Activated CD4-positive, alpha-beta T cell treated with anti-CD3 and anti-CD28 coated beads for 36 hours (primary cell): ENCODE measurements around the gene PRKAR1B. TPM values are rescaled to one million over a fixed set of nuclear protein-coding genes. Genes with fewer than 3 reads are reported as not detected.
A peak's percentile ranks its signal among the peaks of the same experiment; 100 is the strongest.

Source experiments
- ATAC-seq: fragments of 200-7000 bp; cut with Tn5 transposase; one replicate; pipeline ENCODE4 v1.10.0; 2021; ENCODE audit warnings: mild to moderate bottlenecking, moderate library complexity
- CTCF ChIA-PET: fragments of 350-600 bp; sonication (Branson Sonifier 250); formaldehyde crosslinking; loops from one replicate; lab custom pipeline; 2021; ENCODE audit warnings: antibody characterized with exemption; lab: Charles Lee
- POLR2A ChIA-PET: fragments of 350-600 bp; sonication (Branson Sonifier 250); formaldehyde crosslinking; loops from one replicate; lab custom pipeline; 2021; ENCODE audit warnings: antibody characterized with exemption, inconsistent platforms; lab: Charles Lee
- DNase-seq: peaks from one replicate; pipeline ENCODE4 v3.0.0-alpha.2; 2020
- H3K27ac Mint-ChIP-seq: one replicate; pipeline ENCODE4 v1.8.0; 2021; ENCODE audit warnings: mixed read lengths
- H3K27me3 Mint-ChIP-seq: one replicate; pipeline ENCODE4 v1.8.0; 2021; ENCODE audit warnings: mixed read lengths
- H3K36me3 Mint-ChIP-seq: one replicate; pipeline ENCODE4 v1.8.0; 2021; ENCODE audit warnings: low read depth, mixed read lengths
- H3K4me1 Mint-ChIP-seq: one replicate; pipeline ENCODE4 v1.8.0; 2021; ENCODE audit warnings: mixed read lengths
- H3K4me3 Mint-ChIP-seq: one replicate; pipeline ENCODE4 v1.8.0; 2021; ENCODE audit warnings: mild to moderate bottlenecking, moderate library complexity, mixed read lengths
- H3K9me3 Mint-ChIP-seq: one replicate; pipeline ENCODE4 v1.8.0; 2021; ENCODE audit warnings: low read depth, mixed read lengths
- intact Hi-C, 2 experiments: fragments of 100-400 bp; cut with DNase I in 1 of 2; cut with micrococcal nuclease in 1 of 2; formaldehyde crosslinking; loops; one replicate each; pipeline versions ENCODE4 v1.14.2 to v1.15.1; 2022 to 2024; cut with DNase I, micrococcal nuclease
- total RNA-seq, 2 experiments: library from RNA; stranded (reverse); gene quantifications; one replicate each; pipeline ENCODE4 v1.2.3, GENCODE V29; 2021

PRKAR1B gene
- total RNA-seq, 2 experiments from 2014 or later: 37.0 to 41.0 TPM

DNA sequence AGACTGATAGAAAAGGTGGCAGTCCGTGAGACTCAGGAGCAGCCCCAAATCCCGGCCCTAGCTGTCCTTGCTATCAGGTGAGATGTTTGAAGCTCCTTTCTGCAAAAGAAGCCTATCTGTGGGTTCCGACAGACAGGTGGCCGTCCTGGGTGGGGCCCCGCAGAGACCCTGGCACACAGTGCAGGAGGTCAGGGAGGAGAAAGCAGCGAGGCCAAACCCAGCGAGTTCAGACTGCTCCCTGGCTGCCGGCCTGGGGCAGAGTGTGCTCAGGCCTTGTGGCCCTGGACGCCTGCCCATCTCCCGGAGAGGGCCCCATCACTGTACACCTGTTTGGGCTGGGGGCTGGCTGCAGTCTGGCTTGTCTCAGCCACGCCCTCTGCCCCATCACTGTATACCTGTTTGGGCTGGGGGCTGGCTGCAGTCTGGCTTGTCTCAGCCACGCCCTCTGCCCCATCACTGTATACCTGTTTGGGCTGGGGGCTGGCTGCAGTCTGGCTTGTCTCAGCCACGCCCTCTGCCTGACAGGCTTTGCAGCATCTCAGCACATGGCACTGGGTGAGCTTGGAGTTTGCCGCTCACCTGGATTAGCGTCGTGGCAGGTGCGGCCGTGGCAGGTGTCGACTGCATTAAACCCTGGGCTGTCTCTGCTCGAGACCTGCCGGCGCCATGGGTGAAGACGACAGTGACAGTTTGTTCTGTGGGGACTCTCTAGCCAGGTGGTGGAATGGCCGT, 11.8 kb upstream of the PRKAR1B start:
- H3K27me3 Mint-ChIP-seq: no peaks in the 10 kb centered on the region
- ChIA-PET CTCF (interaction anchor here (0.6 kb wide), 1 partner anchor 11 kb away, joined by 3 read pairs; no protein-coding TSS in a partner anchor), POLR2A (no interaction called here)
- peaks cover 30% of the 10 kb centered on the region for H3K36me3 Mint-ChIP-seq
- no peak overlapping the region for H3K27ac Mint-ChIP-seq
- intact Hi-C loops: no loop called here
- DNase-seq (no peak), ATAC-seq (no peak)
- no peaks in the 10 kb centered on the region for H3K9me3 Mint-ChIP-seq
- no peak overlapping the region for H3K4me3 Mint-ChIP-seq
- no peaks in the 10 kb centered on the region for H3K4me1 Mint-ChIP-seq

GRCh38 chr7:738241-738640, 11.2 kb upstream of the PRKAR1B start:
- no peak for ATAC-seq
- H3K4me3 Mint-ChIP-seq: no peak overlapping the region
- POLR2A ChIA-PET: no interaction called here
- CTCF ChIA-PET: interaction anchor here (0.6 kb wide), 1 partner anchor 11 kb away, joined by 3 read pairs; no protein-coding TSS in a partner anchor
- no peaks in the 10 kb centered on the region for H3K27me3 Mint-ChIP-seq
- no peak for DNase-seq
- peaks cover 1% of the 10 kb centered on the region for H3K9me3 Mint-ChIP-seq
- H3K4me1 Mint-ChIP-seq: no peaks in the 10 kb centered on the region
- H3K27ac Mint-ChIP-seq: no peak overlapping the region
- H3K36me3 Mint-ChIP-seq: peaks cover 29% of the 10 kb centered on the region
- intact Hi-C loops: no loop called here

- no peak for ATAC-seq
- Mint-ChIP-seq H3K4me3 (no peak overlapping the region), H3K36me3 (peaks cover 28% of the 10 kb centered on the region), H3K27ac (no peak overlapping the region), H3K9me3 (peaks cover 3% of the 10 kb centered on the region), H3K4me1 (no peaks in the 10 kb centered on the region), H3K27me3 (no peaks in the 10 kb centered on the region)
- POLR2A ChIA-PET: no interaction called here
- intact Hi-C loops: no loop called here
- CTCF ChIA-PET: no interaction called here
- no peak for DNase-seq
Observed at GRCh38 chr7:734808-735207, 7.7 kb upstream of the PRKAR1B start.

- Mint-ChIP-seq H3K4me3 (no peak overlapping the region), H3K9me3 (peaks cover 3% of the 10 kb centered on the region), H3K27ac (no peak overlapping the region), H3K4me1 (peaks cover under 1% of the 10 kb centered on the region), H3K36me3 (peaks cover 28% of the 10 kb centered on the region), H3K27me3 (no peaks in the 10 kb centered on the region)
- ATAC-seq: no peak
- ChIA-PET CTCF (no interaction called here), POLR2A (no interaction called here)
- no peak for DNase-seq
- intact Hi-C loops: no loop called here
Observed at GRCh38 chr7:734214-734613, 7.1 kb upstream of the PRKAR1B start.

DNA sequence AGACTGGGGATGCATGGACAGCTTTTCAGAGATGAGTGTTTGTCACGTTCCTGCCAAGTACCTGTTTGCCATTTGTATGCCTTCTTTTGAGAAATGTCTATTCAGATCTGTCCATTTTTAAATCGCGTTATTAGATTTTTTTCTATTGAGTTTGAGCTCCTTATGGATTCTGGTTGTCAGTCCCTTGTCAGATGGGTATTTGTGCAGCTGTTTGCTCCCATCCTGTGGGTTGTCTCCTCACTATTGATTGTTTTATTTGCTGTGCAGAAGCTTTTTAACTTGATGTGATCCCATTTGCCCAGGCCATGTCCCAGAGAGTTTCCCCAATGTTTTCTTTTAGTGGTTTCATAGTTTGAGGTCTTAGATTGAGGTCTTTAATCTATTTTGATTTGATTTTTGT, 5.5 kb upstream of the PRKAR1B start:
- no peaks in the 10 kb centered on the region for H3K27me3 Mint-ChIP-seq
- CTCF ChIA-PET: interaction anchor here (0.7 to 1.8 kb wide), 3 partner anchors 16 to 401 kb away, joined by 3 to 5 read pairs (median 3); no protein-coding TSS in a partner anchor
- peaks cover 3% of the 10 kb centered on the region for H3K9me3 Mint-ChIP-seq
- no peak overlapping the region for H3K4me3 Mint-ChIP-seq
- ATAC-seq: no peak
- no peak overlapping the region for H3K27ac Mint-ChIP-seq
- peaks cover 19% of the 10 kb centered on the region for H3K36me3 Mint-ChIP-seq
- DNase-seq: no peak
- intact Hi-C loops: loop anchor here in 1 of 2 experiments (1.0 kb wide), 1 partner anchor 400 kb away; no protein-coding TSS in a partner anchor
- POLR2A ChIA-PET: no interaction called here
- H3K4me1 Mint-ChIP-seq: peaks cover 12% of the 10 kb centered on the region

DNA sequence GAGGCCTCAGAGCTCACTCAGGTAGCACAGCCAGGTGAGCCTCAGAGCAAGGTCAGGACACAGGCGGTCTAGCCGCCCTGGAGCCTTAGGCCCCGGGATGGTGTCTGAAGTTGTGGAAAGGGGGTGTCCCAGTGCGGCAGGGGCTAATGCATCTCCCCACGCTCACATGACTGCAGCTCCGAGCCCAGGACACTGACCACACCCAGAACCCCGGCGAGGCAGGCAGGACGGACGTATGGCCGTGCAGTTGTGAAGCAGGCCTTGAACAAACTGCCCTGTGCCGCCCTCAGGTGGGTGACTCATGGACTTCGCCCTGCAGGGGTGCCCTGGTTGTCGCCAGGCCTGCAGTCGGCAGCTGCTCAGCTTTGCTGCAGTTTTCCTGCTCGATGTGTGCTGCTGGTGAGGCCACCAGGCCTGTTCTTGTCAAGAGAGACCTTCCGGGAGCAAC, 5.0 kb upstream of the PRKAR1B start:
- Mint-ChIP-seq H3K4me3 (no peak overlapping the region), H3K27ac (no peak overlapping the region), H3K4me1 (peaks cover 12% of the 10 kb centered on the region), H3K27me3 (no peaks in the 10 kb centered on the region), H3K9me3 (peaks cover 3% of the 10 kb centered on the region), H3K36me3 (peaks cover 16% of the 10 kb centered on the region)
- DNase-seq (peak; percentile 48), ATAC-seq (peak; percentile 34)
- POLR2A ChIA-PET: no interaction called here
- intact Hi-C loops: loop anchor here in 1 of 2 experiments (1.0 kb wide), 1 partner anchor 400 kb away; no protein-coding TSS in a partner anchor
- CTCF ChIA-PET: interaction anchor here (1.5 to 1.8 kb wide), 2 partner anchors 17 to 118 kb away, joined by 3 to 5 read pairs; no protein-coding TSS in a partner anchor

GRCh38 chr7:731440-732085, 4.5 kb upstream of the PRKAR1B start:
- POLR2A ChIA-PET: no interaction called here
- H3K4me1 Mint-ChIP-seq: peaks cover 12% of the 10 kb centered on the region

DNA sequence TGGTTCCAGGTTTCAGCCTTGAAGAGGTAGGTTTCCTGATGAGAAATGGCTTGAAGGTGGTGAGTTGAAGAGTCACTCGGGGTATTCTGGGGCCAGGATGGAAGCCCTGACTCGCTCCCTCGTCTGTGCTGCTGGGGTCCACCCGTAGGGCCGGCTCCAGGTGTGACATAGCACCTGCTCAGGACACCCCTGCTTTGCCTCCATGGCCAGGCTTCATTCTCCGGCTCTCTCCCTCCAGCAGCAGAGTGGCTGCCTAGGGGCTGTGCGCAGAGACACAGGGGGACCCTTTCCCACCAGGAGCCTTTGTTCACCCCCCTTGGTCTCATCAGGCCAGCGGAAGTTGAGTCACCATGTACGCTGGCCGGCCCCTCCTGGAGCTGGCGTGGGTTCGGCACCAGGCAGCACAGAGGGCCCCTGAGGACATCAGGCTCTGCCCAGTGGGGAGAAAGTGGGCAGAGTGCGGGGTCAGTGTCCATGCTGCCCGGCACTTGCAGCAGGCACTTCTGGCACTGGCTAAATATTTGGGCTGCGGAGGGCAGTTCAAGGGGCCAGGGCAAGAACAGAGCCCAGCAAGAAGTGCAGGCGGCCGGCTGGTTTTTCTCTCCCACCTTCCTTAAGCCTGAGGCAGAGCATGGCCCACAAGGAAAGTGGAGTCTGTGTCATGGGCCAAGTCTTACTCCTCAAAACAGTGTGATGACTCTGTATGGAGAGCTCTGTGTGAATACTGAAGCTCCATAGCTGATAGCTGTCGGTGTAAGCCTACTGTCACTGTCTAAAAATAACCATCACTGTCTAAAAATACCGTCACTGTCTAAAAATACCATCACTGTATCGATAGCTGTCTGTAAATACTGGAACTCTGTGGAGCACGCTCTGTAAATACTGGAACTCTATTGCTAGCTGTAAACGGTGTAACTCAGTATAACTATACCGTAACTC, 3.7 kb upstream of the PRKAR1B start:
- Mint-ChIP-seq H3K27me3 (no peaks in the 10 kb centered on the region), H3K36me3 (peaks cover 18% of the 10 kb centered on the region), H3K27ac (no peak overlapping the region), H3K4me1 (peaks cover 15% of the 10 kb centered on the region), H3K9me3 (peaks cover 3% of the 10 kb centered on the region), H3K4me3 (no peak overlapping the region)
- ATAC-seq (no peak), DNase-seq (no peak)
- CTCF ChIA-PET: interaction anchor here (1.8 kb wide), 1 partner anchor 18 kb away, joined by 5 read pairs; no protein-coding TSS in a partner anchor
- intact Hi-C loops: no loop called here
- POLR2A ChIA-PET: no interaction called here

More at GRCh38 chr7:731440-732085, 4.5 kb upstream of the PRKAR1B start:
- intact Hi-C loops: loop anchor here in 1 of 2 experiments (1.0 kb wide), 1 partner anchor 399 kb away; no protein-coding TSS in a partner anchor
- H3K27me3 Mint-ChIP-seq: no peaks in the 10 kb centered on the region
- no peak overlapping the region for H3K27ac Mint-ChIP-seq
- CTCF ChIA-PET: interaction anchor here (1.8 kb wide), 1 partner anchor 17 kb away, joined by 5 read pairs; no protein-coding TSS in a partner anchor
- no peak overlapping the region for H3K4me3 Mint-ChIP-seq
- ATAC-seq (no peak), DNase-seq (no peak)
- H3K36me3 Mint-ChIP-seq: peaks cover 15% of the 10 kb centered on the region
- peaks cover 3% of the 10 kb centered on the region for H3K9me3 Mint-ChIP-seq

- Mint-ChIP-seq H3K36me3 (peaks cover 30% of the 10 kb centered on the region), H3K4me1 (peaks cover 26% of the 10 kb centered on the region), H3K9me3 (peaks cover 3% of the 10 kb centered on the region), H3K4me3 (peak overlapping the region; percentile 23), H3K27me3 (no peaks in the 10 kb centered on the region), H3K27ac (no peak overlapping the region)
- POLR2A ChIA-PET: no interaction called here
- CTCF ChIA-PET: interaction anchor here (0.6 kb wide), 1 partner anchor 315 kb away, joined by 3 read pairs; no protein-coding TSS in a partner anchor
- ATAC-seq (no peak), DNase-seq (no peak)
- intact Hi-C loops: loop anchor here in 1 of 2 experiments (5.0 kb wide), 2 partner anchors 127 to 143 kb away; no protein-coding TSS in a partner anchor
Observed at GRCh38 chr7:729140-730000, 2.3 kb upstream of the PRKAR1B start.

DNA sequence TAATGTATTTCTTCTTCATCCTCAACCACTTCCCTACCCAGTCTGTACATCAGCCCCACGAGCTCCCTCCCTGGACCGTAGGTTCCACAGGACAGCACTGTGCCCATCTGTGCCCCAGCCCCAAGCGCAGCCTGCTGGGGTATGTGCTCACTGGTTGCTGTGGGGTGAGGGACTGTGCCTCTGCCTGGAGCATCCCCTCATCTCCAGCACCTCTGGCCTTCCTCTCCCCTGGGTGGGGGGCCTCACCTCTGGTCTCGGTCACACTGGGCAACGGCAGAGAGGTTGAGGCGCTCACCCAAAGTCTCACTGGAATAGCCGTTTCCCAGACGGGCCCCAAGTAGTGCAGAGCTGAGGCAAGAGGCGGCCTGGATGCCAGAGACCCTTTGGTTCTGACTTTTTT, 1.5 kb upstream of the PRKAR1B start:
- POLR2A ChIA-PET: interaction anchor here (0.6 kb wide), 1 partner anchor 245 kb away, joined by 4 read pairs; no protein-coding TSS in a partner anchor
- H3K36me3 Mint-ChIP-seq: peaks cover 38% of the 10 kb centered on the region
- no peak for DNase-seq

More for the DNA sequence above, 1.5 kb upstream of the PRKAR1B start:
- intact Hi-C loops: loop anchor here in 1 of 2 experiments (5.0 kb wide), 2 partner anchors 126 to 144 kb away; no protein-coding TSS in a partner anchor
- H3K9me3 Mint-ChIP-seq: peaks cover 3% of the 10 kb centered on the region
- H3K4me3 Mint-ChIP-seq: peak overlapping the region; percentile 82
- H3K27me3 Mint-ChIP-seq: no peaks in the 10 kb centered on the region
- no peak for ATAC-seq
- H3K27ac Mint-ChIP-seq: no peak overlapping the region
- CTCF ChIA-PET: interaction anchor here (0.5 to 0.6 kb wide), 2 partner anchors 316 to 407 kb away, joined by 3 read pairs; no protein-coding TSS in a partner anchor
- peaks cover 26% of the 10 kb centered on the region for H3K4me1 Mint-ChIP-seq
